Stimulated activated CD4-positive, alpha-beta T cell treated with anti-CD3 and anti-CD28 coated beads, Interleukin-4, amount 100 ng/mL, for 48 hours (primary cell): ENCODE results near the gene ST8SIA2.

Experiments used
- DNase-seq, 2 donors: peaks; one replicate each; pipeline ENCODE4 v3.0.0-alpha.2; 2020; ENCODE audit warnings: low read depth in 2 of 2

The ST8SIA2 gene

GRCh38 chr15:92494806-92495336 is 101.2 kb downstream of the ST8SIA2 start:
- no peak for DNase-seq

- DNase-seq, result no peak
These were observed 101.8 kb downstream of the ST8SIA2 start for GRCh38 chr15:92495446-92495845.

- DNase-seq, result no peak
These were observed 106.2 kb downstream of the ST8SIA2 start for GRCh38 chr15:92499731-92500530.

GRCh38 chr15:92502336-92502735 is 108.7 kb downstream of the ST8SIA2 start:
- no peak for DNase-seq

- DNase-seq, result no peak
These were observed 109.5 kb downstream of the ST8SIA2 start for GRCh38 chr15:92502930-92503857.

- no peak for DNase-seq
These were observed 110.2 kb downstream of the ST8SIA2 start for GRCh38 chr15:92503889-92504288.

- DNase-seq, result no peak
These were observed 111.9 kb downstream of the ST8SIA2 start for GRCh38 chr15:92505611-92506010.

GRCh38 chr15:92506506-92506905 is 112.8 kb downstream of the ST8SIA2 start:
- no peak for DNase-seq

- no peak for DNase-seq
These were observed 116.6 kb downstream of the ST8SIA2 start for GRCh38 chr15:92510163-92510882.
